Esophagus squamous epithelium (tissue), 4 donors: Measurements from ENCODE around the gene FOSB.

Source experiments
- POLR2A ChIP-seq, 4 donors: fragments of 450-650 bp; IDR thresholded peaks; one replicate each; pipeline ENCODE4 v1.6.1; 2017; ENCODE audit warnings: antibody characterized with exemption in 4 of 4, mild to moderate bottlenecking in 4 of 4, moderate library complexity in 3 of 4
- TF ChIP-seq, protein P1 (sequence below), 6 experiments: fragments of 450-650 bp in 4 of 6; fragments of 200-600 bp in 2 of 6; sonication (generic) in 2 of 6; IDR thresholded peaks; one replicate each; pipeline ENCODE4 v1.5.1; 2016 to 2019; ENCODE audit warnings: antibody characterized with exemption in 6 of 6, mild to moderate bottlenecking in 4 of 6, moderate library complexity in 4 of 6

GRCh38 chr19:45439569-45440258, 28.1 kb upstream of the FOSB start:
- TF ChIP-seq, protein P1, sequence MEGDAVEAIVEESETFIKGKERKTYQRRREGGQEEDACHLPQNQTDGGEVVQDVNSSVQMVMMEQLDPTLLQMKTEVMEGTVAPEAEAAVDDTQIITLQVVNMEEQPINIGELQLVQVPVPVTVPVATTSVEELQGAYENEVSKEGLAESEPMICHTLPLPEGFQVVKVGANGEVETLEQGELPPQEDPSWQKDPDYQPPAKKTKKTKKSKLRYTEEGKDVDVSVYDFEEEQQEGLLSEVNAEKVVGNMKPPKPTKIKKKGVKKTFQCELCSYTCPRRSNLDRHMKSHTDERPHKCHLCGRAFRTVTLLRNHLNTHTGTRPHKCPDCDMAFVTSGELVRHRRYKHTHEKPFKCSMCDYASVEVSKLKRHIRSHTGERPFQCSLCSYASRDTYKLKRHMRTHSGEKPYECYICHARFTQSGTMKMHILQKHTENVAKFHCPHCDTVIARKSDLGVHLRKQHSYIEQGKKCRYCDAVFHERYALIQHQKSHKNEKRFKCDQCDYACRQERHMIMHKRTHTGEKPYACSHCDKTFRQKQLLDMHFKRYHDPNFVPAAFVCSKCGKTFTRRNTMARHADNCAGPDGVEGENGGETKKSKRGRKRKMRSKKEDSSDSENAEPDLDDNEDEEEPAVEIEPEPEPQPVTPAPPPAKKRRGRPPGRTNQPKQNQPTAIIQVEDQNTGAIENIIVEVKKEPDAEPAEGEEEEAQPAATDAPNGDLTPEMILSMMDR (IDR thresholded peaks at IDR 0.05): peak; percentile 98 to 100 (median 100)
- no peak for TF ChIP-seq POLR2A (IDR thresholded peaks at IDR 0.05)
